ENCODE results near the gene SLC9A3. TPM values are rescaled to one million over a fixed set of nuclear protein-coding genes. Genes with fewer than 3 reads are reported as not detected.

Gene SLC9A3
- total RNA-seq, 1 experiment from 2014 or later: 0.85 TPM

DNA sequence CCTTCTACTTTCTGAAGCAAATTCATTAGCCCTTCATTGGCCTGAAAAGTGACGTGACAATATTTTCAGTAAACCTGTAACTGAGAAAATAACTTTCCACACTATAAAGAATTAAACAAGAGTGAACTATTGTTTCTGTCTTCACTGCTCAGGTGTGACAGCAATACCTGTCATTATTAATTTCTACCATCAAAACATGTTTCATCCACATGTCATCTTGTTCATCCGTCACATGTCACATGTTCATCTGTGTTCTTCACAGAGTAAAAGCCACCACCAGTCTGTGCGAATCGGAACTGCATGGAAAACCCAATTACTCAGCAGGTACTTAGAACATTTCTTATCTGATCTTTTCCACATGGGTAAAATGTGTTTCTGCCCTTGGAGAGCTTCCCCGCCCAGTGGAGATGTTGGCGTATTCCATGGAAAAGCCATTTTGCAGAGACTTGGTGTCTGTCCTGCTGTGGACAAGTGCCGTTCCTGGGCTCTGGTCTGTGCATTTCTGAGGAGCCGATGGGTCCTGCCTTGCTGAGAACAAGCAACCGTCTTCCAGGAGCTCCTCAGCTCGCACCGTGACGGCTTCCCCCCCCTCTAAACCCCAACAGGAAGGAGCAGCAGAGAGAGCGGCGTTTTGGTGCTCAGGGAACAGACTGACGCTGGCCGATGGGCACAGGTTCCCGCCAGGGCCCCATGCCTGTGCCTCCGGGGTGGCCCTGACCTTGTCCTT lies 91.9 kb downstream of the SLC9A3 start:
- H4K91ac ChIP-seq (ENCODE audit: insufficient read length, low read depth, low read length): no peak overlapping the region
- no peak overlapping the region for H3K27ac ChIP-seq (ENCODE audit: insufficient read length, low read depth, low read length)
- Mint-ChIP-seq H3K27ac (no peak overlapping the region; a peak in 1 of 7 replicates), H3K4me1 (peaks cover 3 to 6% of the 10 kb centered on the region in 2 experiments; a peak in 3 of 4 replicates), H3K36me3 (ENCODE audit: insufficient read depth in 1 of 3, low read depth in 3 of 3) (no peaks in the 10 kb centered on the region; a peak in 2 of 7 replicates), H3K9me3 (peaks cover 0 to 2% of the 10 kb centered on the region in 2 experiments; a peak in 1 of 5 replicates), H3K4me3 (no peak overlapping the region), H3K27me3 (ENCODE audit: low read depth) (peaks cover 14% of the 10 kb centered on the region)
- no peaks in the 10 kb centered on the region for H3K4me1 ChIP-seq (ENCODE audit: insufficient read depth, low read length)
- no CpG with 5 or more reads among the region's 18 CpGs for WGBS (ENCODE audit: extremely low coverage, insufficient read length, low lambda C conversion rate)
- no peak overlapping the region for H2BK15ac ChIP-seq (ENCODE audit: low read depth, low read length)
- no peak for DNase-seq
- H3K14ac ChIP-seq (ENCODE audit: insufficient read depth, low read length): no peak overlapping the region; the same call in 1 of the 2 replicates
- H2BK5ac ChIP-seq (ENCODE audit: insufficient read length, low read length): no peak overlapping the region
- H4K5ac ChIP-seq (ENCODE audit: insufficient read length, low read depth, low read length): no peak overlapping the region
- H3K79me1 ChIP-seq (ENCODE audit: insufficient read depth, low read depth, low read length, poor library complexity, severe bottlenecking): no peaks in the 10 kb centered on the region
- no peak for TF ChIP-seq CTCF (conservative IDR thresholded peaks at IDR 0.05)
- H2BK120ac ChIP-seq (ENCODE audit: low read depth, low read length, poor library complexity, severe bottlenecking): no peak overlapping the region
- H3K18ac ChIP-seq (ENCODE audit: insufficient read length, low read depth, low read length): no peak overlapping the region
- no peak overlapping the region for H3K4me2 ChIP-seq (ENCODE audit: insufficient read depth, insufficient read length, low read length)
- no peak overlapping the region for H2BK12ac ChIP-seq (ENCODE audit: insufficient read length, low read depth, low read length)
- no peaks in the 10 kb centered on the region for H3K9me3 ChIP-seq (ENCODE audit: control insufficient read depth, low read depth, low read length)
- H3K27me3 ChIP-seq (ENCODE audit: insufficient read depth, low read length): no peaks in the 10 kb centered on the region
- no peak overlapping the region for H3T11ph ChIP-seq (ENCODE audit: low read length)
- H3K79me2 ChIP-seq (ENCODE audit: insufficient read depth, low read length): no peaks in the 10 kb centered on the region
- no peak overlapping the region for H3K9ac ChIP-seq (ENCODE audit: extremely low read depth, insufficient read length, low read length)
- no peak overlapping the region for H2BK20ac ChIP-seq (ENCODE audit: low read depth, low read length, poor library complexity, severe bottlenecking)
- H2AFZ ChIP-seq (ENCODE audit: low read length): no peak overlapping the region
- no peak overlapping the region for H3K4ac ChIP-seq (ENCODE audit: low read depth, low read length)
- no peaks in the 10 kb centered on the region for H4K20me1 ChIP-seq (ENCODE audit: control insufficient read depth, insufficient read depth, insufficient read length)
- H2AK5ac ChIP-seq (ENCODE audit: insufficient read length, low read length): no peak overlapping the region
- H3K23ac ChIP-seq (ENCODE audit: insufficient read length, low read depth, low read length): no peak overlapping the region
- no peak overlapping the region for H4K8ac ChIP-seq (replicated peaks; ENCODE audit: insufficient read length, low read depth, low read length)
- H3K23me2 ChIP-seq (ENCODE audit: insufficient read length, low read depth, low read length, poor library complexity, severe bottlenecking): no peaks in the 10 kb centered on the region
- no peak overlapping the region for H3K56ac ChIP-seq (ENCODE audit: insufficient read length, low read depth, low read length)

Measured in H9 (cell line).